DOHH2 (cell line): ENCODE measurements around the gene TANC1.

Experiments
- EZH2phosphoT487 ChIP-seq: fragments of 200-600 bp; sonication (generic); IDR thresholded peaks from 2 replicates; pipeline ENCODE4 v1.6.1; 2017; ENCODE audit warnings: borderline replicate concordance, mild to moderate bottlenecking, antibody characterized with exemption, low read length, moderate library complexity, mixed read lengths
- TF ChIP-seq, protein P1 (sequence below): fragments of 200-600 bp; sonication (generic); IDR thresholded peaks from one replicate; pipeline ENCODE4 v1.5.1; 2014; ENCODE audit warnings: antibody characterized with exemption, mild to moderate bottlenecking, low read depth, low read length; ENCODE audit not compliant: poor library complexity, severe bottlenecking

DNA sequence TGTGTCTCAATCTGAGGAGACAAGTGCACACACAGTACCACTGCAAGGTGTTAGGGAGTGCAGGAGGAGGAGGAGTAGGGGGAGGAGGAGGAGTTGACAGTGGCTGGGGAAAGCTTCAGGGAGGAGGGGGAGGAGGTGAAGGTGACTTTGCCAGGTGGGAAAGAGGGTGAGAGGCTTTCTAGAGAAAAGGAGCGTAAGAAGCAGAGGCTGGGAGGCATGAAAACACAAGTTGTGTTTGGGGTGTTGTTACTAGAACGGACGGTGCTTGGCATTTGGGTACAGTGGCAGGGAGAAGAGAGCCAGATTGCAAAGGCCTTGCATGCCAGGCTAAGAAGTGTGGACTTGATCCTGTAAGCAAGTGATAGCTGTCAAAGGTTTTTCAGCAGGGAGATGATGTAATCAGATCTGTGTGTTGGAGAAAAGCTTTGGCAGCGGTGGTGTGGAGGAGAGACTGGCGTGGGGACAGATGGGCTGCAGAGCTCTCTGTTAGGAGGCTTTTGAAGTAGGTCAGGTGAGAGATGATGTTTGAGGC is 16.2 kb downstream of the TANC1 start:
- TF ChIP-seq, protein P1, sequence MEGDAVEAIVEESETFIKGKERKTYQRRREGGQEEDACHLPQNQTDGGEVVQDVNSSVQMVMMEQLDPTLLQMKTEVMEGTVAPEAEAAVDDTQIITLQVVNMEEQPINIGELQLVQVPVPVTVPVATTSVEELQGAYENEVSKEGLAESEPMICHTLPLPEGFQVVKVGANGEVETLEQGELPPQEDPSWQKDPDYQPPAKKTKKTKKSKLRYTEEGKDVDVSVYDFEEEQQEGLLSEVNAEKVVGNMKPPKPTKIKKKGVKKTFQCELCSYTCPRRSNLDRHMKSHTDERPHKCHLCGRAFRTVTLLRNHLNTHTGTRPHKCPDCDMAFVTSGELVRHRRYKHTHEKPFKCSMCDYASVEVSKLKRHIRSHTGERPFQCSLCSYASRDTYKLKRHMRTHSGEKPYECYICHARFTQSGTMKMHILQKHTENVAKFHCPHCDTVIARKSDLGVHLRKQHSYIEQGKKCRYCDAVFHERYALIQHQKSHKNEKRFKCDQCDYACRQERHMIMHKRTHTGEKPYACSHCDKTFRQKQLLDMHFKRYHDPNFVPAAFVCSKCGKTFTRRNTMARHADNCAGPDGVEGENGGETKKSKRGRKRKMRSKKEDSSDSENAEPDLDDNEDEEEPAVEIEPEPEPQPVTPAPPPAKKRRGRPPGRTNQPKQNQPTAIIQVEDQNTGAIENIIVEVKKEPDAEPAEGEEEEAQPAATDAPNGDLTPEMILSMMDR: no peak
- no peak for TF ChIP-seq EZH2phosphoT487
